ENCODE measurements around the gene ORMDL1. TPM values are rescaled to one million over a fixed set of nuclear protein-coding genes. Genes with fewer than 3 reads are reported as not detected.

ORMDL1 gene
- total and polyA plus RNA-seq, 2 donors (not counting 1 experiment from before 2014, with no cell fraction given) = 68.5 to 96.7 TPM

DNA sequence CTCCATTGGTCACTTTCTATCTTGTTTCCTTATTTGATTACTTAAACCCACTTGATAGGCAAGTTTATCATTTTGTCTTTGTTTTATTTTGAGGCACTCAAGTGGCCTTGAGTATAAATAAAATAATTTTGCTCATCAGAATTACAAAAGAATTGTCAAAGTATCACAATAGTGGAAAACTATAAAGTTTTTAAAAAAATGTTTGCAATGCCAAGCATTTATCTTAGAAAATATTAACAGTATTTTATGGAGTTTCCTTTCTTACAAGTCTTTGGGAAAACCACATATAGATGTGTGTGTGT is 14.8 kb upstream of the ORMDL1 start:
- TF ChIP-seq EZH2 (IDR thresholded peaks at IDR 0.05; ENCODE audit: low read length, missing control alignments) = no peak
- TF ChIP-seq, protein P1, sequence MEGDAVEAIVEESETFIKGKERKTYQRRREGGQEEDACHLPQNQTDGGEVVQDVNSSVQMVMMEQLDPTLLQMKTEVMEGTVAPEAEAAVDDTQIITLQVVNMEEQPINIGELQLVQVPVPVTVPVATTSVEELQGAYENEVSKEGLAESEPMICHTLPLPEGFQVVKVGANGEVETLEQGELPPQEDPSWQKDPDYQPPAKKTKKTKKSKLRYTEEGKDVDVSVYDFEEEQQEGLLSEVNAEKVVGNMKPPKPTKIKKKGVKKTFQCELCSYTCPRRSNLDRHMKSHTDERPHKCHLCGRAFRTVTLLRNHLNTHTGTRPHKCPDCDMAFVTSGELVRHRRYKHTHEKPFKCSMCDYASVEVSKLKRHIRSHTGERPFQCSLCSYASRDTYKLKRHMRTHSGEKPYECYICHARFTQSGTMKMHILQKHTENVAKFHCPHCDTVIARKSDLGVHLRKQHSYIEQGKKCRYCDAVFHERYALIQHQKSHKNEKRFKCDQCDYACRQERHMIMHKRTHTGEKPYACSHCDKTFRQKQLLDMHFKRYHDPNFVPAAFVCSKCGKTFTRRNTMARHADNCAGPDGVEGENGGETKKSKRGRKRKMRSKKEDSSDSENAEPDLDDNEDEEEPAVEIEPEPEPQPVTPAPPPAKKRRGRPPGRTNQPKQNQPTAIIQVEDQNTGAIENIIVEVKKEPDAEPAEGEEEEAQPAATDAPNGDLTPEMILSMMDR (conservative IDR thresholded peaks at IDR 0.05 in 1 of 2, IDR thresholded peaks at IDR 0.05 in 1 of 2; ENCODE audit: low read depth in 1 of 2, low read length in 2 of 2) = no peak
- Histone ChIP-seq H2AFZ (ENCODE audit: low read length) (no peak overlapping the region), H3K4me2 (ENCODE audit: extremely low read depth, insufficient read depth, low read length) (peak overlapping the region; percentile 10), H3K27me3 (ENCODE audit: control insufficient read depth, insufficient read depth, low read length) (no peaks in the 10 kb centered on the region), H4K20me1 (ENCODE audit: control insufficient read depth, extremely low read depth, insufficient read depth, low read length) (no peaks in the 10 kb centered on the region), H3K79me2 (ENCODE audit: control insufficient read depth, insufficient read depth, low read length) (peaks cover 2% of the 10 kb centered on the region), H3K9ac (ENCODE audit: insufficient read depth, low read length) (no peak overlapping the region), H3K36me3 (ENCODE audit: control insufficient read depth, insufficient read depth, low read length) (no peaks in the 10 kb centered on the region), H3K4me3 (replicated peaks in 1 of 4; ENCODE audit: control extremely low read depth in 1 of 4, insufficient read depth in 1 of 4, low read depth in 3 of 4, low read length in 4 of 4) (no peak overlapping the region), H3K9me3 (ENCODE audit: control insufficient read depth, insufficient read depth, low read depth, low read length) (no peaks in the 10 kb centered on the region), H3K27ac (ENCODE audit: insufficient read depth, low read length) (peak overlapping the region; percentile 7), H3K4me1 (ENCODE audit: control insufficient read depth, extremely low read depth, insufficient read depth, low read length) (peaks cover 8% of the 10 kb centered on the region)
- no peak for DNase-seq (ENCODE audit: low read depth in 2 of 2)

DNA sequence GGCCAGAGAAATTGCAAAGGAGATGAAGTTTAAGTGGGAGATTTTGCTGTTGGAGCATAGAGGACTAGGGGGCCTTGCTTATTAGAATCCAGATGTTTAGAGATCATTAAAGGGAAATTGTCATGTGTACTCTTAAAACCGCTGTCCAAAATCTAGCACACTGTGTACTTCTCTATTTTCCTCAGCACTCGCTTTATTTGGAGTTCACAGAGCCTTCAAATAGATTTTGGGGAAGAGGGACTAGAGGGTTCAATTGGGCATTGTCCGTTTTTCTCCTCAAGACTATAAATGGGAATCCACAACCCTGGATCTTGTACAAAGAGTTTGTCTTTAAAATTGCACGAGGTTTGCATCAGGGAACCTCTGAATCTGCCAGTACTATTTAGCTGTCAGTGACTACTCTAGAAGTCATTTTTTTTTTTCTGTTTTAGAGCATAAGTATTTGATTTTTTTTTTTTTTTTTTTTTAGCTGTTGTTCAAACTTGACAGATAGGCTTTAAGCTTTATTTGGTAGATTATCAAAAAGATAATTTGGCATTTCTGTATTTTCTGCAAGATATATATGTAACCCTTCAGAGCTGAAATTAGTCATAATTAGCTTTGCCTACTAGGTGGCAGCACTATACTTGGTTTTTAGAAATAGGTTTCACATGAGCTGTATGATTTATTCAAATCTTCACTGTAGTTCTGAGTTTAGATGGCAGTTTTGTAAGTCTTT is 14.3 kb upstream of the ORMDL1 start:
- H3K79me2 ChIP-seq (ENCODE audit: control insufficient read depth, insufficient read depth, low read length) = peaks cover 2% of the 10 kb centered on the region
- no peaks in the 10 kb centered on the region for H3K27me3 ChIP-seq (ENCODE audit: control insufficient read depth, insufficient read depth, low read length)
- H2AFZ ChIP-seq (ENCODE audit: low read length) = no peak overlapping the region
- H4K20me1 ChIP-seq (ENCODE audit: control insufficient read depth, extremely low read depth, insufficient read depth, low read length) = no peaks in the 10 kb centered on the region
- no peak overlapping the region for H3K27ac ChIP-seq (ENCODE audit: insufficient read depth, low read length)
- TF ChIP-seq, protein P1 (conservative IDR thresholded peaks at IDR 0.05 in 1 of 2, IDR thresholded peaks at IDR 0.05 in 1 of 2; ENCODE audit: low read depth in 1 of 2, low read length in 2 of 2) = peak; percentile 13 to 53
- TF ChIP-seq EZH2 (IDR thresholded peaks at IDR 0.05; ENCODE audit: low read length, missing control alignments) = no peak
- no peak overlapping the region for H3K4me2 ChIP-seq (ENCODE audit: extremely low read depth, insufficient read depth, low read length)
- H3K9me3 ChIP-seq (ENCODE audit: control insufficient read depth, insufficient read depth, low read depth, low read length) = no peaks in the 10 kb centered on the region
- no peaks in the 10 kb centered on the region for H3K36me3 ChIP-seq (ENCODE audit: control insufficient read depth, insufficient read depth, low read length)
- H3K4me1 ChIP-seq (ENCODE audit: control insufficient read depth, extremely low read depth, insufficient read depth, low read length) = peaks cover 8% of the 10 kb centered on the region
- no peak overlapping the region for H3K9ac ChIP-seq (ENCODE audit: insufficient read depth, low read length)
- peak; percentile 53 to 83 for DNase-seq (ENCODE audit: low read depth in 2 of 2)
- no peak overlapping the region for H3K4me3 ChIP-seq (replicated peaks in 1 of 4; ENCODE audit: control extremely low read depth in 1 of 4, insufficient read depth in 1 of 4, low read depth in 3 of 4, low read length in 4 of 4)

DNA sequence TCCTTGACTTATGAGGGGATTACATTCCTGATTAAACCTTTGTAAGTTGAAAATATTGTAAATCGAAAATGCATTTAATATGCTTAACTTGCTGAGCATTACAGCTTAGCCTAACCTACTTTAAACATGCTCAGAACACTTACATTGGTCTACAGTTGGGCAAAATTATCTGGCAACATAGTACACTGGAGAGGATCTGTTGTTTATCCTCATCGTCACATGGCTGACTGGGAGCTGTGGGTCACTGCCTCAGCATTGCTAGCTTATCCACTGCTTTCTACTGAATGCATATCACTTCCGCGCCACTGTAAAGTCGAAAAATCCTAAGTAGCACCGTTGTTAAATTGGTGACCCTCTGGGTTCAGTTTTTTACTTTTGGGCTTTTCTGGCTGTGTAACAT is 13.8 kb upstream of the ORMDL1 start:
- no peak overlapping the region for H2AFZ ChIP-seq (ENCODE audit: low read length)
- peaks cover 2% of the 10 kb centered on the region for H3K79me2 ChIP-seq (ENCODE audit: control insufficient read depth, insufficient read depth, low read length)
- H3K4me2 ChIP-seq (ENCODE audit: extremely low read depth, insufficient read depth, low read length) = no peak overlapping the region
- H4K20me1 ChIP-seq (ENCODE audit: control insufficient read depth, extremely low read depth, insufficient read depth, low read length) = no peaks in the 10 kb centered on the region
- no peak overlapping the region for H3K27ac ChIP-seq (ENCODE audit: insufficient read depth, low read length)
- H3K9ac ChIP-seq (ENCODE audit: insufficient read depth, low read length) = no peak overlapping the region
- TF ChIP-seq, protein P1 (conservative IDR thresholded peaks at IDR 0.05 in 1 of 2, IDR thresholded peaks at IDR 0.05 in 1 of 2; ENCODE audit: low read depth in 1 of 2, low read length in 2 of 2) = no peak
- TF ChIP-seq EZH2 (IDR thresholded peaks at IDR 0.05; ENCODE audit: low read length, missing control alignments) = no peak
- H3K4me3 ChIP-seq (replicated peaks in 1 of 4; ENCODE audit: control extremely low read depth in 1 of 4, insufficient read depth in 1 of 4, low read depth in 3 of 4, low read length in 4 of 4) = no peak overlapping the region
- H3K27me3 ChIP-seq (ENCODE audit: control insufficient read depth, insufficient read depth, low read length) = no peaks in the 10 kb centered on the region
- no peaks in the 10 kb centered on the region for H3K9me3 ChIP-seq (ENCODE audit: control insufficient read depth, insufficient read depth, low read depth, low read length)
- no peaks in the 10 kb centered on the region for H3K36me3 ChIP-seq (ENCODE audit: control insufficient read depth, insufficient read depth, low read length)
- no peak for DNase-seq (ENCODE audit: low read depth in 2 of 2)
- H3K4me1 ChIP-seq (ENCODE audit: control insufficient read depth, extremely low read depth, insufficient read depth, low read length) = peaks cover 8% of the 10 kb centered on the region
